OCI-LY7 (cell line): ENCODE measurements around the gene ANKRD63. TPM values are rescaled to one million over a fixed set of nuclear protein-coding genes. Genes with fewer than 3 reads are reported as not detected.

ENCODE experiments used
- BruUV-seq: library from RNA; stranded (reverse); fragments of 400-500 nt; replicated peaks from 2 replicates; lab custom pipeline; 2021; lab: Mats Ljungman, UMichigan
- CTCF ChIA-PET: fragments of 300-600 bp; sonication (Branson Sonifier 250); formaldehyde crosslinking; loops from one replicate; lab custom pipeline; 2022; ENCODE audit warnings: antibody characterized with exemption; ENCODE audit not compliant: unreplicated experiment; lab: Charles Lee
- POLR2A ChIA-PET: fragments of 300-600 bp; sonication (Branson Sonifier 250); formaldehyde crosslinking; loops from one replicate; lab custom pipeline; 2022; ENCODE audit warnings: antibody characterized with exemption; lab: Charles Lee
- DNase-seq: peaks from one replicate; pipeline ENCODE4 v3.0.0-alpha.2; 2015; ENCODE audit warnings: low spot score
- H2AFZ ChIP-seq: fragments of 200-600 bp; sonication (generic), shearing (Covaris generic); 2 replicates; pipeline ENCODE4 v1.6.1; 2014; ENCODE audit warnings: mild to moderate bottlenecking, antibody characterized with exemption, low read length, moderate library complexity
- H3K27ac ChIP-seq: fragments of 200-600 bp; sonication (generic); 2 replicates; pipeline ENCODE4 v1.5.1; 2014; ENCODE audit warnings: mixed run types, low read depth, mild to moderate bottlenecking, moderate library complexity, low read length, inconsistent platforms; ENCODE audit not compliant: poor library complexity, severe bottlenecking
- H3K36me3 ChIP-seq: fragments of 200-600 bp; sonication (generic); 2 replicates; pipeline ENCODE4 v1.6.1; 2014; ENCODE audit warnings: mild to moderate bottlenecking, antibody characterized with exemption, low read length, moderate library complexity, mixed read lengths; ENCODE audit not compliant: insufficient read depth
- H3K4me1 ChIP-seq: fragments of 200-600 bp; sonication (generic); 2 replicates; pipeline ENCODE4 v1.5.1; 2014; ENCODE audit warnings: mild to moderate bottlenecking, low read length; ENCODE audit not compliant: insufficient read depth, poor library complexity, severe bottlenecking
- H3K4me2 ChIP-seq: fragments of 200-600 bp; sonication (generic); 2 replicates; pipeline ENCODE4 v1.6.1; 2014; ENCODE audit warnings: mild to moderate bottlenecking, low read length
- H3K4me3 ChIP-seq: fragments of 200-600 bp; sonication (generic); 2 replicates; pipeline ENCODE4 v1.5.1; 2014; ENCODE audit warnings: mild to moderate bottlenecking, low read depth, low read length; ENCODE audit not compliant: poor library complexity, severe bottlenecking
- H3K79me2 ChIP-seq: fragments of 200-600 bp; sonication (generic); 2 replicates; pipeline ENCODE4 v1.6.1; 2016; ENCODE audit warnings: low read depth, mild to moderate bottlenecking, low read length, moderate library complexity, mixed read lengths; ENCODE audit not compliant: insufficient read depth
- H3K9me2 ChIP-seq: fragments of 200-600 bp; sonication (generic); 2 replicates; pipeline ENCODE4 v1.6.1; 2016; ENCODE audit warnings: mild to moderate bottlenecking, low read length, mixed read lengths; ENCODE audit not compliant: insufficient read depth
- H3K9me3 ChIP-seq: fragments of 200-600 bp; sonication (generic); 2 replicates; pipeline ENCODE4 v1.6.1; 2014; ENCODE audit warnings: mild to moderate bottlenecking, mixed run types, low read length, mixed read lengths
- H4K20me1 ChIP-seq: fragments of 200-600 bp; sonication (generic); 2 replicates; pipeline ENCODE4 v1.6.1; 2014; ENCODE audit warnings: mild to moderate bottlenecking, antibody characterized with exemption, low read length, moderate library complexity, mixed read lengths; ENCODE audit not compliant: insufficient read depth
- EZH2phosphoT487 ChIP-seq: fragments of 200-600 bp; sonication (generic); IDR thresholded peaks from 2 replicates; pipeline ENCODE4 v1.6.1; 2018; ENCODE audit warnings: low read depth, borderline replicate concordance, mild to moderate bottlenecking, mixed run types, antibody characterized with exemption, low read length, moderate library complexity, mixed read lengths
- intact Hi-C: fragments of 100-400 bp; cut with micrococcal nuclease; formaldehyde crosslinking; loops from one replicate; pipeline ENCODE4 v1.10.0; 2022; ENCODE audit not compliant: unreplicated experiment
- total RNA-seq, 2 experiments: library from RNA; depleted of rRNA in 1 of 2; stranded (reverse); fragments of >200 nt in 1 of 2; shearing (Covaris generic) in 1 of 2; gene quantifications; 2 replicates each; pipeline ENCODE4 v1.2.3, GENCODE V29; 2014 to 2022
- TF ChIP-seq, protein P1 (sequence below): fragments of 200-600 bp; sonication (generic); conservative IDR thresholded peaks from 2 replicates; pipeline ENCODE4 v1.5.1; 2014; ENCODE audit warnings: mild to moderate bottlenecking, antibody characterized with exemption, low read length, moderate library complexity, mixed read lengths

The ANKRD63 gene
- total RNA-seq, 2 experiments from 2014 or later = not detected

DNA sequence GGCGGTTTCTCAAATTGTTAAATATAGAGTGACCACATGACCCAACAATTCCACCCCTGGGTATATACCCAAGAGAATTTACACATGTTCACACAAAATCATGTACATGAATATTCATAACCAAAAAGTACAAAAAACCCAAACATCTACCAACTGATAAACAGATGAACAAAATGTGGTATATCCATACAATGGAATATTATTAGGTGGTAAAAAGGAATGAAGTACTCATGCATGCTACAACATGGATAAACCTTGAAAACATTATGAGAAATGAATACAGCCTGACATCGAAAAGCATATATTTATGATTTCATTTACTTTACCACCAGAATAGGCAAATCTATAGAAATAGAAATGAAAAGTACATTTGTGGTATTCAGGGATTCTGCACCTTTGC lies 17.5 kb upstream of the ANKRD63 start:
- Histone ChIP-seq H3K27ac (no peak overlapping the region), H3K9me2 (no peaks in the 10 kb centered on the region), H3K4me1 (no peaks in the 10 kb centered on the region), H3K4me3 (no peak overlapping the region), H3K79me2 (no peaks in the 10 kb centered on the region), H4K20me1 (no peaks in the 10 kb centered on the region), H3K4me2 (no peak overlapping the region), H2AFZ (no peak overlapping the region), H3K36me3 (no peaks in the 10 kb centered on the region), H3K9me3 (peaks cover 6% of the 10 kb centered on the region)
- intact Hi-C loops = no loop called here
- CTCF ChIA-PET = no interaction called here
- BruUV-seq = no TSS peak
- TF ChIP-seq, protein P1, sequence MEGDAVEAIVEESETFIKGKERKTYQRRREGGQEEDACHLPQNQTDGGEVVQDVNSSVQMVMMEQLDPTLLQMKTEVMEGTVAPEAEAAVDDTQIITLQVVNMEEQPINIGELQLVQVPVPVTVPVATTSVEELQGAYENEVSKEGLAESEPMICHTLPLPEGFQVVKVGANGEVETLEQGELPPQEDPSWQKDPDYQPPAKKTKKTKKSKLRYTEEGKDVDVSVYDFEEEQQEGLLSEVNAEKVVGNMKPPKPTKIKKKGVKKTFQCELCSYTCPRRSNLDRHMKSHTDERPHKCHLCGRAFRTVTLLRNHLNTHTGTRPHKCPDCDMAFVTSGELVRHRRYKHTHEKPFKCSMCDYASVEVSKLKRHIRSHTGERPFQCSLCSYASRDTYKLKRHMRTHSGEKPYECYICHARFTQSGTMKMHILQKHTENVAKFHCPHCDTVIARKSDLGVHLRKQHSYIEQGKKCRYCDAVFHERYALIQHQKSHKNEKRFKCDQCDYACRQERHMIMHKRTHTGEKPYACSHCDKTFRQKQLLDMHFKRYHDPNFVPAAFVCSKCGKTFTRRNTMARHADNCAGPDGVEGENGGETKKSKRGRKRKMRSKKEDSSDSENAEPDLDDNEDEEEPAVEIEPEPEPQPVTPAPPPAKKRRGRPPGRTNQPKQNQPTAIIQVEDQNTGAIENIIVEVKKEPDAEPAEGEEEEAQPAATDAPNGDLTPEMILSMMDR = no peak
- TF ChIP-seq EZH2phosphoT487 = no peak
- no peak for DNase-seq
- POLR2A ChIA-PET = no interaction called here

DNA sequence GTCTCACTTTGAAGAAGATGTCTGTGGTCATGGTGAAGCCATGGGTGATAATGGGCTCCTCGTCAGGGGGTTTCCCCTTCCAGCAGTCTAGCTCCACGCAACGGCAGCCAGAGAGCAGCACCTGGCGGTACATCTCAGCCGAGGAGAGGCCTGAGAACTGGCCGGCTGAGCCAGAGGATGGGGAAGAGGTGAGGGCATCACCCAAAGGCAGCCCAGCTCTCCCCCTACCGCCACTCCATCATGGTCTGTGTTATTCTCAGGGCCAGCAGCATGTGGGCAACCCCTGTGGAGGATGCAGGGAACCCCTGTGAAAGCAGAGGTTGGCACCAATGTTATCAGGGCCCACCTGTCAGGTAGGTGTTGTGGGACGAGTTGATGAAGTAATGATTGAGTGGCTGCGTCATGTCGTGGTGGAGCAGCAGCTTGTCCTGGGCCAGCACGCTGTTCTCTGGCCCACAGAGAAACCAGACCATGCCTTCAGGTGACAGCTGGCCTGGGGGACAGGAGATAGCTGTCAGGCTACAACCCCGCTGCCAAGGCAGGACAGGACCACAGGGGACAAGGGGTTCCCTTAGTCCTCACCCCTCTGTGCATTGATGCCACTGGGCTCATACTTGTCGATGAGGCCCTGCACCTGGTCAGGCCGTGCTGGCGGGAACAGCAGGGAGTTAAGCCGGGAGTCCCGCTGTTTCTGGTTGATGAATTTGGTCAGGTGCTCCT lies 15.5 kb upstream of the ANKRD63 start:
- H3K36me3 ChIP-seq = no peaks in the 10 kb centered on the region
- no peak overlapping the region for H3K4me2 ChIP-seq
- no peak overlapping the region for H2AFZ ChIP-seq
- no TSS peak for BruUV-seq
- no peaks in the 10 kb centered on the region for H3K9me2 ChIP-seq
- intact Hi-C loops = no loop called here
- no peaks in the 10 kb centered on the region for H3K79me2 ChIP-seq
- TF ChIP-seq, protein P1 = no peak
- no peak for TF ChIP-seq EZH2phosphoT487
- no peak for DNase-seq
- no peak overlapping the region for H3K4me3 ChIP-seq
- H3K27ac ChIP-seq = no peak overlapping the region
- ChIA-PET POLR2A (no interaction called here), CTCF (no interaction called here)
- H4K20me1 ChIP-seq = no peaks in the 10 kb centered on the region
- H3K9me3 ChIP-seq = peaks cover 6% of the 10 kb centered on the region
- H3K4me1 ChIP-seq = no peaks in the 10 kb centered on the region

DNA sequence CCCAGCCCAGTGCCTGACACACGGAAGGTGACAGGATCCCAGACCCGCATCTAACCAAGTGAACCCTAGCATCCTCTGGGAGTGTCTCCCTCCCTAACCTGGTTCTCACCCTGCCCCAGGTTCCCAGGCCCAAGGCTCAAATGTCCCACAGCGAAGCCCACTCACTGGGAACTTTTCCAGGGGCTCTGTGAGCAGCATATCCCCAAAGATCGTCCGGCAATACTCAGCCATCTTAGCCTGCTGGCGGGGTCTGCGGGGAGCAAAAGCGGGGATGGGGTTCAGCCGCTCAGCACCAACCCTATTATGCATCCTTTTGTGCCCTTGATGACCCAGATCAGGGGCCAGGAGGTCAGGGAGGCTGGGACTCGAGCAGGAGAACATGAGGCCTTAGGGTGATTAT lies 14.5 kb upstream of the ANKRD63 start:
- Histone ChIP-seq H3K4me2 (no peak overlapping the region), H3K36me3 (no peaks in the 10 kb centered on the region), H3K79me2 (no peaks in the 10 kb centered on the region), H3K4me3 (no peak overlapping the region), H3K9me2 (no peaks in the 10 kb centered on the region), H3K27ac (no peak overlapping the region), H2AFZ (no peak overlapping the region), H4K20me1 (no peaks in the 10 kb centered on the region), H3K9me3 (peaks cover 6% of the 10 kb centered on the region), H3K4me1 (no peaks in the 10 kb centered on the region)
- POLR2A ChIA-PET = no interaction called here
- no TSS peak for BruUV-seq
- no peak for DNase-seq
- TF ChIP-seq, protein P1 = no peak
- TF ChIP-seq EZH2phosphoT487 = no peak
- intact Hi-C loops = no loop called here
- CTCF ChIA-PET = no interaction called here
